Measurements from ENCODE around the gene TRAT1.
"Not testable (repeated sequence)": the region's sequence is repeated elsewhere in the genome, so short reads cannot be mapped to it uniquely, and the experiment has no call there.

The TRAT1 gene, protein sequence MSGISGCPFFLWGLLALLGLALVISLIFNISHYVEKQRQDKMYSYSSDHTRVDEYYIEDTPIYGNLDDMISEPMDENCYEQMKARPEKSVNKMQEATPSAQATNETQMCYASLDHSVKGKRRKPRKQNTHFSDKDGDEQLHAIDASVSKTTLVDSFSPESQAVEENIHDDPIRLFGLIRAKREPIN

GRCh38 chr3:108822123-108822897, at the start of gene TRAT1:
TSS of gene TRAT1 (plus strand) at chr3:108822786. CDS start at chr3:108822928, 142 bp downstream.
- DNase-seq: no peak

DNA sequence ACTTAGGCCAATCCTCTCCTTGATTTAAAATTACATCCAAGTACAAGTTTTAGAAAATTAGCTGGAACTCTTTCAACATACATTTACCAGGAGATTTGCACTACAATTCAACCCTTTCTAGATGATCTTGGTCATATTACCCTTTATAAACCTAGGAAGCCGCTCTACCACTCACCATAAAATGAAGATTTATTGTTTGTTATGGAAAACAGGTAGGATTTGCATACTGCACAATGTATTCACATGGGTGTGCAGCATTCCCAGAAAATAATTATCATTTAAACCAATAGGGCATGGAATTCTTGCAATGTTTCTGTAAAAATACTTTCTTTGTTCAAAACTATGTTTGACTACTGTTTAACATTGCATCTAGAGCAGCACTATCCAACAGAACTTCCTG, 46.9 kb upstream of the TRAT1 start:
- no peak for DNase-seq

DNA sequence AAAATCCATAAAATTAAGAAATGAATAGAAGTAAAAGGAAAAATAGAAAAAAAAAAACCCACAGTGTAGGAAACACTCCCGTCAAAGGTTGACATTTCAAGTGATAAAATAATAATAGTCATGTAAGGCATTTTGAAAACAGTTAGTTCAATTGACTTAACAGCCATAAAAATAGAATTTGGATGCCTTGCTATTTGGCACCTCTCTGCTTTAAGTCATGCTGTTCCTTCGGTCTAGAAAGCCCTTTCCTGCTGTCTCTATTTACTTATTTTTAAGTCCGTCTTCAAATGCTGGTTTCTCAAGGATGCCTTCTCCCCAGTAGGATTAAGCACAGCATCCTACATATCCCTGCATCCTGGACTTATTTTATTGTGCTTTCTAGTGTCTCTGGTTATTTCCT, 43.1 kb upstream of the TRAT1 start:
- no peak for DNase-seq

DNA sequence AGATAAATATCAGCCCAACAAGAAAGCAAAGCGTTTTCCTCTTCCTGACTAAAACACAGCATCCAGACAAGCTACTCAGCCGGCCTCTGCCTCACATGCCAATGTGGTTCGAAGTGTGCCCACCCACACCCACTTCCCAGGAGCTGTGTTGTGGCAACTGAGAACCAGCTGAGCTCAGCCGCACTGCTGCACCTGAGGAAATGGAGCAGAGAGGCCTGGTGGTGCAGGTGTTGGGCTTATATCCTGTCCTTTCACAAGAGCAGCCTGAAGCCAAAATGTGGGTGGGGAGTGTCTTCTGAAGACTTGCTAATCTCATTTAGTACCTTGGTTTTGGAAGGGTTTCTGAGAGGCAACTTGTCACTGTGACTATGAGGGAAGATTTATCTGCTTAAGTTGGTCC, 42.4 kb upstream of the TRAT1 start:
- DNase-seq: peak; percentile 3

DNA sequence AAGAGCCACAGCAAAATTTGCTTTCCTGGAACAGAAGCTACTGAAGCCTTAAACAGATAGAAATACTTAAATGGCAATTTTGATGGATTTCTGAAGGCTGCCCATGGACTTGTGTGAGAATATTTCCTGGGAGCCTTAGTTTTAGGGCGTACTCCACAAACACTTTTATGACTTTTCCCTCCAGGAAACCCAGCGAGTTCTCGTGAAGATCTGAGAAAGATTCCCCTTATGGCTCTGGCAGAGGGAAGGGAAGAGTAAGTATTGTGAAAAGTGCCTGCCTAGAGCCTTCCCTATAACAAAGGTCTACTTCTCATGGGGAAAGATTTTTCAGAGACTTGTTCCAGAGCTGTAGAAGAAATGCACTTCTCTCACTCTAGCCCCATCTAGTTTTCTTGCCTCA, 31.1 kb upstream of the TRAT1 start:
- no peak for DNase-seq

DNA sequence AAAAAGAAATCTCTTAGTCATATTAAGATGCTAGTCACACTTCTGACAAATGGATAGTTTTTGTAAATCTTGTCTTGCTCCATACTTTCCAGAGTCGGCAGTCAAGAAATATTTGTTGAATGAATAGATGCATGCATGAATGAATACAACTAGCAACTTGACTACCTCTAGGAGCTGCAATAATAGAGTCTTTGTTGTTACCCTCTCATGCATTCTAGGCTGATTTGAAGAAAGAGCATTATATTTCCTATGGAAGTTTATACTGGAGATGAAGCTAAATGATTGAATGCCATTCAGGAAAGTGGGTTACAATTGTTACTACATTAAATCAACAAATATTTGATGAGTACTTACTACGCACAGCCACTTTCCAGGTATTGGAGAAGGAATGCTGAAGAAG, 18.1 kb upstream of the TRAT1 start:
- DNase-seq: no peak

GRCh38 chr3:108804966-108805365, 17.6 kb upstream of the TRAT1 start:
- DNase-seq: no peak

- DNase-seq: no peak
Measured at GRCh38 chr3:108806316-108806715, 16.3 kb upstream of the TRAT1 start.

DNA sequence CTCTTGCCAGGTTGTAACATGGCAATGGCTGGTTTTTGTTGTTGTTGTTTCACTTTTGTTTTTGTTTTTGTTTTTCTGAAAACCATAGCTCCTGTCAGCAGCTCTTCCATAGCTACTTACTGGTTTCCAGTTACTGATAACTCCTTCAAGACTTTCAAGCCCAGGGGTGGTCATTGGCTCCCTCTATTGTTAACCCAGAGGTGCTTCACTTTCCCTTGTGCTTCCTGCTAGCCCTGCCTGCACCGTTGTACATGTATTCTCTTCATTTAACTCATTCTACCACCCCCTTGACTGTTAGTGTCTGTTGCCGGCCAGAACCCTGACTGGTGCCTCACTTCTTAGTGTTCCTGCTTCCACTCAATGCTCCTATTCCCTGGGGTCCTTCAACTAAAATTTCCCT, 4.2 kb upstream of the TRAT1 start:
- no peak for DNase-seq

GRCh38 chr3:108820586-108820985, 2.0 kb upstream of the TRAT1 start:
- DNase-seq: no peak

- DNase-seq: no peak
Measured at GRCh38 chr3:108823227-108823626, 641 bp downstream of the TRAT1 start.

GRCh38 chr3:108823803-108824202, 1.2 kb downstream of the TRAT1 start:
- DNase-seq: not testable (repeated sequence)

GRCh38 chr3:108826309-108827187, 4.0 kb downstream of the TRAT1 start:
- no peak for DNase-seq

DNA sequence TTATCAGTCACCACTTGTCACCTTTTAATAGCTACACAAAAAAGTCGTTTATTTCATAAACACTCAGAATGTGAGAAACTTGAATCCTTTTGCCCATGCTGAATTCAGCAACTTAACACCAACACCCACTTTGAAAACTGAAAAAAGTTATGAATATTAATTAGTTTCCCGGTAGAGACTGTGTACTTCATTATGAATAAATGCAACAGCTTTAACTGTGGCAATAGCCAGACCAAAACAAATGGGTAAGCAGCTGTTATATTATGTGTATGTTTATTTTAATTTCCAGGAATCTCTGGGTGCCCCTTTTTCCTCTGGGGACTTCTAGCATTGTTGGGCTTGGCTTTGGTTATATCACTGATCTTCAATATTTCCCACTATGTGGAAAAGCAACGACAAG, 7.8 kb downstream of the TRAT1 start:
- DNase-seq: no peak

GRCh38 chr3:108830991-108831614, 8.5 kb downstream of the TRAT1 start:
- no peak for DNase-seq

- DNase-seq: no peak
Measured at GRCh38 chr3:108833611-108834010, 11.0 kb downstream of the TRAT1 start.

GRCh38 chr3:108834551-108834950, 12.0 kb downstream of the TRAT1 start:
- DNase-seq: no peak

- DNase-seq: no peak
Measured at GRCh38 chr3:108835101-108835500, 12.5 kb downstream of the TRAT1 start.

GRCh38 chr3:108838436-108838835, 15.8 kb downstream of the TRAT1 start:
- DNase-seq: no peak

DNA sequence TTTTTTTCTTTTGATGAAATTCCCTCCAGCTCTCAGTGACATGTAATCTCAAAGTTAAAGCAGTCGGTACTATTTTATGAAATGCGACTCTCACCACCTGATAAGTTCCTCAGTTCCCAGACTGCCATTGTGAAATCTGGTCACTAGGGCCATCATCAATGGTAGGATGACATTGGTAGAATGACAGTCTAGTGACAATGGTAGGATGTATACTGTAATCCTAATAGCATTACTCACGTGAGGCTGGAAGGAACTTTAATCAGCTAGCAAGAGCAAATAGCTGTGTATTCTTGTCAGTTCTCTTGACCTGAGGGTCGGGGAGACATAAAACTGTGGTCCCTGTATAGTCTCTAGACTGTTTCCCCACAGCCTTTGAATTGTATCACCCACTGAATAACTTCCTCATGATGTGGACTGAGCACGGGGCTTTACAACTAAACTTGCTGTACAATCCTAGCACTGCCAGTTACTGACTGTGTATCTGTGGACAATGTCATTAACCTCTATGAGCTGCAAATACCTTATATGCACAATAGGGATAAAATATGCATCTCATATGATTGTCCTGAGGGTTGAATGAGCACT, 23.2 kb downstream of the TRAT1 start:
- DNase-seq: no peak

DNA sequence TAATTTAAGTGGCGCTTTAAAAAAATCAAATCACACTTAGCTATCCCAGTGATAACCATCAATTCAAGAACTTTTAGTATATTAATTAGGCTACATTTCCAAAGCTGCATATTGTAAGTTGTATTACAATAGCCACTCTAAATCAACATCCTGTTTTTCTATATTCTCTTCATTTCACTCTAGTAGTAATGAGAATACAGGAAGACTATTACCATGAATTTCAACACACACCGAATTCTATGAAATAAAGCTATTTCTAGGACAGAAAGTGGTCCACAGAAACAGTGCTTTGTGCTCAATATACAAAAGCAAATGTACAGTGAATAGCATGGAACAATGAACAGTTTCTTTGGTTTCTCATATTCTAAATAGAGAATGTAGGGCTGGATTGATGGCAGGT, 24.6 kb downstream of the TRAT1 start:
- DNase-seq: no peak

DNA sequence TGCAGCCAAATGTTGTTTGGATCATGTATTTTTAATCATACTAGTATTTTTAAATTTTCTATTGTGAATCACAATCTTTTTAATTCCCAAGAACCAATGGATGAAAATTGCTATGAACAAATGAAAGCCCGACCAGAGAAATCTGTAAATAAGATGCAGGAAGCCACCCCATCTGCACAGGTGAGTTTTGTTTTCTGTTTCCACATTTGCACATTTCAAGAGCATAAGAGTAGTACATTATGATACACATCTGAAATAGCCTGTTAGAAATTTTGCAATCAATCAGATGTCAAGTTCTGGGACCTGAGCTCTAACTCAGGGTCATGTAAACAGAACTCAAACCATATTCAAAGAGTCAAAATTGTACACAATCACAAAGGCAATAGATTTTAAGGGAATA, 26.5 kb downstream of the TRAT1 start:
- DNase-seq: no peak

- no peak for DNase-seq
Measured at GRCh38 chr3:108861401-108861800, 38.8 kb downstream of the TRAT1 start.

Measured in stimulated activated CD4-positive, alpha-beta T cell treated with anti-CD3 and anti-CD28 coated beads, Interleukin-12 subunit alpha, Interleukin-12 subunit beta, amount 100 ng/mL, for 4 hours (primary cell).